ENCODE results near the gene WASF2.
"Not testable (repeated sequence)": the region's sequence is repeated elsewhere in the genome, so short reads cannot be mapped to it uniquely, and the experiment has no call there.

The WASF2 gene

DNA sequence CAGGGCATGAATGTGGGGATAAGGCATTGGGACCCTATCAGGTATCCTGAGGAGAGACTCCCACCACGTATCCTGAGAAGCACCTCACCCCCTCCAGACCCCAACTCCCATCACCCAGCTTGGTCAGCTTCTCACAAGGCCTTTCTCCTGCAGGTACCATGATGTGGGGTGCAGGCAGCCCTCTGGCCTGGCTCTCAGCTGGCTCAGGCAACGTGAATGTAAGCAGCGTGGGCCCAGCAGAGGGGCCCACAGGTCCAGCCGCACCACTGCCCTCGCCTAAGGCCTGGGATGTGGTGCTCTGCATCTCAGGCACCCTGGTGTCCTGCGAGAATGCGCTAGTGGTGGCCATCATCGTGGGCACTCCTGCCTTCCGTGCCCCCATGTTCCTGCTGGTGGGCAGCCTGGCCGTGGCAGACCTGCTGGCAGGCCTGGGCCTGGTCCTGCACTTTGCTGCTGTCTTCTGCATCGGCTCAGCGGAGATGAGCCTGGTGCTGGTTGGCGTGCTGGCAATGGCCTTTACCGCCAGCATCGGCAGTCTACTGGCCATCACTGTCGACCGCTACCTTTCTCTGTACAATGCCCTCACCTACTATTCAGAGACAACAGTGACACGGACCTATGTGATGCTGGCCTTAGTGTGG is 96.2 kb downstream of the WASF2 start:
- no peak for DNase-seq

DNA sequence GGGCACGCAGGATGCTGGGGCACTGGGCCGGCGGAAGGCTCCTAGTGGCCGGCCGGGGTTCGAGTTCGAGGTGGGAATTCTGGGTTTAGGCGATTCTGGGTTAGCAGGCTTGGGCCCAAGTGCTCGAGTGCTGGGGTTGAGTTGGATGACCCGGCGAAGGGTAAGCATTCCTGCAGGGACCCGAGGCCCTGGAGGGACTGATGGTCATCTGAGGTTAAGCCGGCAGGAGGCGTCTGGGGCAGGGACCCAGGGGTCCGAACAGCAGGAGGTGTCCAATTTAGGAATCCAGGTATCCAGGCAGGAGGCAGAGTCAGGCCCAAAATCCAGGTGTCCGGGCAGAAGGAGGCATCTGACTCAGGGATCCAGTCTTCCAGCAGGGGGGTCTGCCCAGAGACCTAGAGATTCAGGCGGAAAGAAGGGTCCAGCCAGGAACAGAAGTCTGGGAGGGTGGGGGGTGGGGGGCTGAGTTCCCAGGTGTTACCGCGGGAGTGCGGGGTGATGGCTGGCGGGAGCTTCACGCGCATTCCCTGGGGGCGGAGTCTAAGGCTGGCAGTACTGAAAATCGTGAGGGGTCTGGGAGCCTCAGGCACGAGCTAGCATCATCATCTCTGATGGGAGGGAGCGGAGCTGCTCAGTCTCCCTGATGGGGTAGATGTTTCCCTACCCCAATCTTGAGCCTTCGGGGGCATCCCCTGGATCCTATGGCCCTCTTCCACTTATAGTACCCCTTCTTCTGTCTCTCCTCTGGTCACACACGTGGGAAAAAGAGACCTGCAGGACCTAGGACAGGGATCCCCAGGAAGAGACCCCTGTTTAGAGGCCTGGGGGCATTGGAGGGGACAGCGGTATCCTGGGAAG is 97.0 kb downstream of the WASF2 start:
- DNase-seq: no peak

DNA sequence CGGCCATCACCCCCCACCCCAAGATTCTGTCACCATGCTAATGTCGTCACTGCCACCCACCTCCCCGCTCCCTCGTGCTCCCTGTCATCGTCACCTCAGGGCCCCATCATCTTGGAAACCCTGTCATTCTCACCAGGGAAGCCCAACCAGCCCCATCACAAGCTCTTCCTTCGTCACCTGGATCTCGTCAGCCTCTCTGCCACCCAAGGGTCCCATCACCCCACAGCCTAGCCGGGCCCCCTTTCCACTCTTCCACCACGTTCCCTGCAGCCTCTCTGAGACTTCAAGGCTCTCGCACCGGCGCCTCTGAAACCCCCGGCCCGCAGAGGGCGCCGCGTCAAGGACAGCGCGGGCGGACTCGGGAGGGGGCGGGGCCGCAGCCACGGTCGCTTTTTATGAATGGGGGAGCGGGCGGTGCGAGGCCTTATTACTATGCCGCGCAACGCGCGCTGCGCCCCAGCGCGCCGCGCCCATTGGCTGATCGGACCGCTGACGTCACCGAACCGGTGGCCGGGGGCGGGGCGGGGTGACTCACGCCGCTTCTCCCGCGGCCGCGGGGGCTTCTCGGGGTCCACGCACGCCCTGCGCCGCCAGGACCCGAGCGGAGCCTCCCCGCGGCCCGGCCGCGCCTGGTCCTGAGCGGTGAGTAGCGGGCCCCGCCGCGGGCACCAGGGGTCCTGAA is 97.7 kb downstream of the WASF2 start, which contains the start of gene GPR3:
Gene GPR3 (plus strand): TSS at position 527 of the 682 bp plus-strand sequence. CDS start 1,177 bp downstream, outside the sequence.
- DNase-seq: peak; percentile 97

DNA sequence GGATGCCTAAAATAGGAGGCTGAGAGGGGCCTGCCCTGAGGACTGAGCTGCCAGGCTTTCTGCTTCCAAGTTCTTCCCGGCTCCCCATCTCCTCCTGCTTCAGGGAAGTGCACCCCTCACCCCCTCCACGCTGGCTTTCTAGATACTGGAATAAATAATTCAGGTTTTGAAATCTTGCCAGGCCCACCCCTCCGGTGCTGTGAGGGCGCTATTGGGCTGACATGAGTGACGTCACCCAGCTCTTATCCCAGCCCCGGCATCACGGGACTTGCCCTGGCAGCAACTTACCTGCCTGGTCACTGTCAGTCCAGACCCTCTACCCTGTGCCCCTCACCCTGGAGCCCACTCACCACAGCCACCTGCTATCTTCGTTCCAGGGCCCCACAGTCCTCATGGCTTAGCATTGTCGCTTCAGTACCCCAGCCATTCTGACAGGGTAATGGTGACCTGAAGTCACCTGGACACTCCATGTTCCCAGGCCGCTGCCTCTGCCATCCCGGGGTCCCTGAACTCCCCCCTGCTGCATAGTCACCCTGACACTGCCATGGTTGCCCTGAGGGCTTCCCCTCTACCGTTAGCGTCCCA is 98.4 kb downstream of the WASF2 start:
- DNase-seq: peak; percentile 49

DNA sequence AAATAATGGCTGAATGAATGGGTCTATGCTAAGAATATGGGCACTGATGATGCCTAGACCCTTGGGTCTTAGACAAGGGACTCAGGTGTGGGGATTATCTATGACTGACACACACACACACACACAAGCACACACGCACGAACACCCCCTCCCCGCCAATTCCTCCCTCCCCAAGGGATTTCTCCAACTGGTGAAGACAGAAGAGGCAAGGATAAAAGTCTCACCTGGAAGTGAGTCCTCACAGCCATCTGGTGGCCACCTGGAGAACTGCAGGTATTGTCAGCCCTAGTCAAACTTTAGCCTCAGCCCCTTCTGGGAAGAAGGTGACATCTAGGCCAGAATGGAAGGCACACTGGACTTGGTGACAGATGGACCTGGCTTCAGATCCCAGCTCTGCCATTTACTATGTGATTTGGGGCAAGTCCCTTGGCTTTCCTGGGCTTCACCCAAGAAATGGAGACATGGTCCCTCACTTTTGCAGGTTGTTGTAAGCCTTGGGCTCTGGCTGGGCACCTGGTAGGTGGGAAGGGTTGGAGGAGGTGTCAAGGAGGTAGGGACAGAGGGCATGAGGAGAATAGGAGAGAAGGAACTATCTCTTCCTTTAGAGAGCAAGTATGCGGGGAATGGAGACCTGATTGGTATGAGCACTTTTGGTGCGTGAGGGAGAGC is 101.5 kb downstream of the WASF2 start:
- DNase-seq: peak; percentile 85

DNA sequence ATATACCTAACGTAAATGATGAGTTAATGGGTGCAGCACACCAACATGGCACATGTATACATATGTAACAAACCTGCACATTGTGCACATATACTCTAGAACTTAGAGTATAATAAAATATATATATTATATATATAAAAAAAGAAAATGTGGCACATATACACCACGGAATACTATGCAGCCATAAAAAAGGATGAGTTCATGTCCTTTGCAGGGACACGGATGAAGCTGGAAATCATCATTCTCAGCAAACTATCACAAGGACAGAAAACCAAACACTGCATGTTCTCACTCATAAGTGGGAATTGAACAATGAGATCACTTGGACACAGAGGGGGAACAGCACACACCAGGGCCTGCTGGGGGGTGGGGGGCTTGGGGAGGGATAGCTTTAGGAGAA is 105.2 kb downstream of the WASF2 start:
- not testable (repeated sequence) for DNase-seq

DNA sequence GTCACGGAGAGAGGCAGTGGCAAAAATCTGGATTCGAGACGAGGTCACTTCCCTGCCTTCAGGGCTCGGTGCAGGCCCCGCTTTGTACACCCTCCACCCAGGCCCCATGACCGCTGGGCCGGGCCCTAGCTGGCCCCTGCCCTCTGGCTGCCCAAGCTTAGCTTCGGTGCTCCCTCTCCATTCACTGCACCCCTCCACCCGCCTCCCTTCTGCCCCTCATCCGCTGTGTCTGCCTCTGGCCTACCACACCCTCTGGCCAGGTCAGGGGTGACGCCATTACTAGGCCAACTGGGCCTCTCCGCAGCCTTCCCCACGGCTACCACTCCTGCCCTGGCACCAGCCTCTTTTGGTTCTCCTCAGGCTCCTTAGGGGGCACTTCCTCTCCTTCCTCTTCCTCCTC is 106.3 kb downstream of the WASF2 start:
- DNase-seq: no peak

DNA sequence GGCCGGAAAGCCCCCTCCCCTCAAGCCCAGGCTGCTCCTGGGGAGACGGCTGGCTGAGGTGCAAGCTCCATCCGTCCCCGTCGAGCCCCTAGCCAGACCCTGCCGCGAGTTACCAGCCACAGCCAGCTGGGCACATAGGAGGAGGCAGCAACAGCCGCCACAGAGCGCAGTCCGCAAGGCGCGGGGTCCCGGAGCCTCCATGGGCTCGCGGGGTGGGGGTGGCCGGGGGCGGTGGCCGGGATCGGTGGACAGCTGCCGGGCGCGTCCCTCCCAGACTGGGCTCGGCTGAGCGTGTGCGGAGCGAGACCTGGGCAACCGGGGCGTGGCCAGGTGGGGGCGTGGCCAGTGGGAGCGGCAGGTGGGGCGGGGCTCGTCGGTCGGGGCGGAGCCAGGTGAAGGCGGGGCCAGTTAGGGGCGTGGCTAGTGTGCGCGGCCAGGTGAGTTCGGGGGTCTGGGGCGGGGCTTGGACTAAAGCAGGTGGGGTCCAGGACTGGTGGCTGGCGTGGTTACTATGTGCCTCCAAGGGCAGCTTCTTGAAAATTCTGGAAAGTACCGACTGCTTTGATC is 106.8 kb downstream of the WASF2 start, which contains the start of gene CD164L2:
Gene CD164L2 (minus strand): TSS at position 295 of the 567 bp plus-strand sequence. CDS start 94 bp downstream, at position 201.
- peak; percentile 69 for DNase-seq

DNA sequence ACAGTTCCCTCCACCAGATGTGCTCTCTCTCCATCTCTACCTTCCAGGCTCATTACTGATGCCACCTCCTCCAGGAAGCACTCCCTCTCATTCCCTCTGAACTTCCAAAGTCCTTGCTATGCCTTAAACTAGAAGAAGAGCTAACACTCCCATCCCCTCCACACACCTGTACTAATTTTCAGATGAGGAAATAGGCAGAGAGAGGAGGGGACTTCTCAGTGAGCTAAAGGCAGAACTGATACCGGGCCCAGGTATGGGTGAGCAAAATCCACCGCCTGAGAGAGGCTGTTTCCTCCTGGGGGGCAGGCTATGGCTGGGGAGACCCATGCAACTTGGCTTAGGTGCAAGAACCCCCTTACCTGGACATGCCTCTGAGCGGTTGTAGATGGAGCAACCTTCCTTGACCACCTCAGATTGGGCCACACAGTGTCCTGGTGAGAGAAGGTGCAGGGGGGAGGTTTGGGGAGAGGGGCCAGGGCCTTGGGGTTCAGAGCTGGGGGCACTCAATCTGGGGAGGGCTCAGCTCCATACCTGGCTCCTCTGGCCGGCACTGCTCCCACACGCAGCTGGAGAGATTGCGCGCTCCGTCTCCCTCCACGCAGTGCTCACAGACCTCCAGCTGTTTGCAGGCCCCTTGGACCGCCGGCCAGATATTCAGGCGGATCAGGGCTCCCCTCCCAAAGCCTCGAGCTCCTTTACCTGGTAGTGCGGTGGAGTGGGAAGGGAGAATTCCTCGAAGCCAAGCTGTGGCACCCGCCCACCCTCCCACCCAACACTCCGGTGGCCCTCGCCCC is 107.8 kb downstream of the WASF2 start:
- no peak for DNase-seq

DNA sequence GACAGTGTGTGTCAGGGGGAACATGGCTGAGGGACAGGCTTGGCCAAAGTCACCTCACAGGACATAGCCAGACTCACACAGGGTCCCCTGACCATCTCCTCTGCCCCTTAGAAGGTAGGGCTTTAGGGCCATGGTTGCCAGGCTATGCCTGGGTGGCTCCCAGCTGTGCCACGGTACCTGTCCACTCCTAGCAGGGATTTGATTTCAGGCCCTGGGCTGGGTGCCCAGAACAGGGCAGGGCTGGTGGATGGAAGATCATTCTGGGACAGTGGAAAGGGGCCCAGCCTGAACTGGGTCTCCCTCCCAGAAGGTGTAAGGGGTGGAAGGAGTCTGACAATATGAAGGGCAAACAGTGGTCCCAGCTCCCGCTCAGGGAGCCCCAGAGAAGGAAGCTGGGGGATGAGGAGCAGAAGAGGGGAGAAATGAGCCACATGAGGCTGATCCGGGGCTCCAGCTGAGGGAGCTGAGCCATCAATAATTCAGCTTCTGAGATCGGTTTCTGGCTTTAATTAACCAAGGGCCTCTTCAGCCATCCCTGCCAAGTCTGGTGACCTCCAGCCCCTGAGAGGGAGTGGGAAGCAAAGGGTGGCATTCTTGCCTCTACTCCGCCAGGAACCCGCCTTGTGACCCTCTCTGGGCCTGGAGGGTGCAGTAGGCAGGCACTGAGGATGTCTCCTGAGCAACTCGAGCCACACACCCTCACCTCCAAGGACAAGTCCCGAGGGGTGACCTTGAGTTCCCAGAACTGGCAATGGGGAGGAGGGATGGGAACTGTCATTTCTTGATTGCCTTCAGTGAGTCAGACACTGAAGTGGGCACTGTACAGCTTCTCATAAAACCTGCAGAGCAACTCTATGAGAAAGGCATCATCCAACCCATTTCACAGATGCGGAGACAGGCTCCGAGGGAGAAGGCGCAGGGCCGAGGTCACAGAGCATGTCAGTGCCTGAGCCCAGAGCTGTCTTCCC is 108.9 kb downstream of the WASF2 start:
- no peak for DNase-seq

DNA sequence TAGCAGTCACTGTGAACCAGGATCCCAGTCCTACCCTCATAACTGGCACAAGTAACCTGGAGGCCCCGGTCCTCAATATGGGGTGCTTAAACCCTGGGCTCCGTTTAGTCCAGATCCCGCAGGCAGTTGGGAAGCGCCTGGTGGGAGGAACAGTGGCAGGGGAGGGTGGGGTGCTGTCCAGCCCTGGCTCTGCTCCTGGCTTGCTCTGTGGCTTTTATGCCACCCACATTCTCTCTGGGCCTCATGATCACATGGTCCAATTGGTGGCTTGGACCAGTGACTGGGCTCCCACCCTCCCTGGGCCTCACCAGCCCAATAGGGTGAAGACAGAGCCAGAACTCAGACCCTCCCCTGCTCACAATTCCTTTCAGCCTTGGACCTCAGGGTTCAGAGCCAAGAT is 109.7 kb downstream of the WASF2 start:
- no peak for DNase-seq

DNA sequence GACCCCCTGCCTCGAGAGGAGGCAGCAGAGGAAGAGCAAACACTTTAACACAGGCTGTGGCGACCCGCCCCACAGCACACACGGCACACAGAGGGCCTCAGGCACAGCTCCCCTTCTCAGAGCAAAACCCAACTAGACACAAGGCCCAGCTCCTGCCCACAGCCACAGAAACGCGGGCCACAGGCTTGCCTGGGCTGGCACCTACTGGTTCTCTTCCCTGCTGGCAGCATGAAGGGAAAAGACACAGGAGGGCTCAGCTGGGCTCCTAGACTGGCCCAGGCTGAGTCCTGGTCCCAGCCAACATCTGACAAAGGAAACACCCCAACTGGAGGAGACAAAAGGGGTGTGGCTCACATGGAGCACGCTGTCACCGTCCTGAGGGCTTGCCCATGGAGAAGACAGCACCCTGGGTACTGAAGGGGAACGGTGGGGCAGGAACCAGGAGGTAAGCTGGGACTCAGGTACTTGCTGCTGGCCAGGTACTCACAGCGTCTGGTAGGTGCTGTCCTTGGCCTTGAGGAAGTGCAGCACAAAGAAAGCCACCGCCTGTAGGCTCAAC is 110.3 kb downstream of the WASF2 start:
- DNase-seq: no peak

DNA sequence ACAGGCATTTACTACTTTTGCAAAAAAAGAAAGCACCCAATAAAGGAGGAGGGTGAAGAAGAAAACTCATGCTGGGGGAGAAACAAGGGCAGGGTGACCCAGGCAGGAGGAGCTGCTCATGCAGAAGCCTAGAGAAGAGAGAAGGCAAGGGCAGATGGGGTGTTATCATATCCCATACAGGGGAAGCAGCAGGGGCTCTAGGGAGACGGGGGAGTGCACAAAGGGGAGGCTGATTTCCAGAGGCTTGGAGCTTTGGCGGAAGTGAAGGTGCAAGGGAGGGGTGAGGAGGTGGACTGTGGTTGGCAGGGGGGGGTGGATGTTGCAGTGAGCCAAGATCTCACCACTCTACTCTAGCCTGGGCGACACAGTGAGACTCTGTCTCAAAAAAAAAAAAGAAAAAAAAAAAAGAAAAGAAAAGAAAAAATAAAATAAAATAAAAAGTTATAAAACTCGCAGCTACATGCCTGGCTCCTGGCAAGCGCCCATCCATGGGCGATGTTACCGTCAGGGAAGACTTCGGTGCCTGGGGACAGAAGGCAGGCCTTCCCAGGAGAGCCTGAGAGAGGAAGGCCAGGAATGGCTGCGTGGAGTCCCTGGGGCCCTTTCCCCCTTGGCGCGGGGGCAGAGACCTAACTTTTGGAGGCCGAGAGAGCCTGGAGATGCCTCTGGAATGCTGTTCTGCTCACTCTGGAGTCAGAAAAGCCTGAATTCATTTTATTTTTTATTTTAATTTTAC is 112.0 kb downstream of the WASF2 start:
- DNase-seq: no peak

DNA sequence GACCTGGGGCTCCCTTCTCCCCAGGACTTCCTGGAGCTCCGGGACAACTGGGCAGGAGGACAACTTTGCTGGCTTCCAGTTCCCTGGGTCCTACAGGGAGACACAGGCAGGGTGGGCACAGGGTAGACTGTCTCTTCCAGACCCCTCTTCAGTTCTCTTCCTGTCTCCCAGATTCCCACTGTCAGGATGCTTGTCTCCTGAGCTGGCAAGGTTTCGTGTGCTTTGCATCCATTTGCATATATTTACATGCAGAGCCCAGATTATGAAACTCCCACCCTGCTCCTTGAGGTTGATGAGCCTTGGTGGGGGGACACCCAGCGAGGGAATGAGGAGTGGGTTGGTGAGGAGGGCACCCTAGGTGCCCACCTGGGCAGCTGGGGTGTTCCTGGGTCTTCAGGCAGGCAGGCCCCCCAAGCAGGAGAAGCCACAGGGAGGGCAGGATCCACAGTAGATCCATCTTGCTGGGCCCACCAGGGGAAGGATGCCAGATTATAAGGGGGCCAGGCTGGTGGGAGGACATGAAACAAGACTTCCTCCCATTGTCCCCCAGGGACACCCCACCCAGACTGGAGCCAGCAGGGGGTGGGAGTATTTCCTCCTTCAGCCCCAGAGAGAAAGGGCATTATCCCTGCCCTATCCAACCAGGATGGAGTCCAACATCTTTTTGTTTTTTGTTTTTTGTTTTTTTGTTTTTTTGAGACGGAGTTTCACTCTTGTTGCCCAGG is 115.4 kb downstream of the WASF2 start, which contains the start of gene FCN3:
Gene FCN3 (minus strand): TSS at position 463 of the 725 bp plus-strand sequence. CDS start 6 bp downstream, at position 457.
- no peak for DNase-seq

DNA sequence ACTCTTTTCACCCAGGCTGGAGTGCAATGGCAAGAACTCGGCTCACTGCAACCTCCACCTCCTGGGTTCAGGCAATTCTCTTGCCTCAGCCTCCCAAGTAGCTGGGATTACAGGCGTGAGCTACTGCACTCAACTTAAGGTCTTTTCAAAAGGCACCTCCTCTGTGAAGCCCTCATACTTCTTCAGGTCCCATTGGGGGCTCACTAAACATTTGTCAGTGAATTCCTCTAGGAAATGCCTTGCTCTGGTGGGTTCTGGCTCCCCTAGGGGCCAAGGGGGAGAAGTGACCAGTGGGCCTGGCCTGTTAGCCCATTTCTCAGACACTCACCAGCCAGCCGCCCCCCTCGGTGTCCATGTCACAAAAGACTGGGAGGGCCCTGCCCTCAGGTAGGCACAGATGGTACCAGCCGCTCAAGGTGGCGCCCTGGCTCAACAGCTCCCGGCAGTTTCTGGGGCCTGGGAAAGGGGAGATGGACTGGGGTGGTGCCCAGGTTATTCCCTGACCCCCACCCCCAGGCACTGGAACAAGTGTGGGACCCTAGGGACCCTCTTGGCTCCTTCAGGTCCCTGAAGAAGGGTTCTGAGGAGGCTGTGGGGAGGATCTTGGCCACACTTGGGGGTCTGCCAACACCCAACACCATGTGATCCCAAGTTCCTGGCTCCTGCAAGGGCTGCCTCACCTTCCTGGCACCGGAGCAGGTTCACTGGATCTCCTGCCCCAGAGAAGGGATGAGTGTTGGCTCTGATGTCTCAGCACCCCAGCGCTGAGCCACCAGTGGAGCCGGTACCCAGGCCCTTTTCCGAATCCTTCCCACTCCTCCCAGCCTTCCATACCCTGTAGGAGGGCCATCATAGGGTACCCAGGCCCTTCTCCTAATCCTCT is 116.9 kb downstream of the WASF2 start:
- DNase-seq: no peak

DNA sequence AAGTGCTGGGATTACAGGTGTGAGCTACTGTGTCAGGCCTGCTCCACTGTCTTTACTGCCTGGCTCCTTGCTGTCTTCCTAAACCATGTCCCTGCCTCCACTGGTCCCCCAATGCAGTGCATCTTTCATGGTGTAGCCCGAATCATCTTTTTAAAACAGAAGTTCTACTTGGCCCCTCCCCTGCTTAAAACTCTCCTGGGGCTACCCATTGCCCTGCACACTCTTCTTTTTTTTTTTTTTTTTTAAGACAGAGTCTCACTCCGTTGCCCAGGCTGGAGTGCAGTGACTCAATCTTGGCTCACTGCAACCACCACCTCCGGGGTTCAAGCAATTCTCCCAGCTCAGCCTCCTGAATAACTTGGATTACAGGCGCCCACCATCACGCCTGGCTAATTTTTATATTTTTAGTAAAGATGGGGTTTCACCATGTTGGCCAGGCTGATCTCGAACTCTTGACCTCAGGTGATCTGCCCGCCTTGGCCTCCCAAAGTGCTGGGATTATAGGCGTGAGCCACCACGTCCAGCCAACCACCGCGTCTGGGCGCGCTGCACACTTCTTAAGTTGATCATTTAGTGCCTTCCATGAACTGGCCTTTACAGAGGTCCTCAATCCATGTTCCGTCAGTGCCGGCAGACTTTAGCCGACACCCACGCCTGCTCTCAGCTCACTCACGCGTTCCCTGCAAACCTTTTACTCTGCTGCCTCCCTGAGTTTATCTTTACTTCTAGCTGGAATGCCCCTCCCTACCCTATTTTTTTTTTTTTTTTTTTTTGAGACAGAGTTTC is 117.8 kb downstream of the WASF2 start:
- DNase-seq: no peak

Data from activated CD4-positive, alpha-beta T cell treated with anti-CD3 and anti-CD28 coated beads for 48 hours (primary cell).